PC-9 (cell line): ENCODE measurements around the gene ABI2. TPM values are rescaled to one million over a fixed set of nuclear protein-coding genes. Genes with fewer than 3 reads are reported as not detected.

Experiments used
- BruUV-seq: library from RNA; stranded (reverse); fragments of 400-500 nt; replicated peaks from 2 replicates; lab custom pipeline; 2021; lab: Mats Ljungman, UMichigan
- CTCF ChIA-PET: fragments of 300-600 bp; sonication (Branson Sonifier 250); formaldehyde crosslinking; loops from one replicate; lab custom pipeline; 2022; ENCODE audit warnings: antibody characterized with exemption; lab: Charles Lee
- POLR2A ChIA-PET: fragments of 300-600 bp; sonication (Branson Sonifier 250); formaldehyde crosslinking; loops from one replicate; lab custom pipeline; 2022; ENCODE audit warnings: antibody characterized with exemption; ENCODE audit not compliant: unreplicated experiment; lab: Charles Lee
- DNase-seq, 2 experiments: peaks; one replicate each; pipeline versions ENCODE4 v3.0.0 to v3.0.0-alpha.2; 2015 to 2022; ENCODE audit warnings: mixed read lengths in 1 of 2
- H2AFZ ChIP-seq: fragments of 200-600 bp; sonication (generic); 2 replicates; pipeline ENCODE4 v1.8.1; 2017; ENCODE audit warnings: antibody characterized with exemption
- H3F3A ChIP-seq: fragments of 200-600 bp; sonication (generic); 2 replicates; pipeline ENCODE4 v1.8.1; 2017; ENCODE audit warnings: antibody characterized with exemption, mild to moderate bottlenecking, low read depth; ENCODE audit not compliant: insufficient read depth
- H3K27ac ChIP-seq: fragments of 200-600 bp; sonication (generic); 2 replicates; pipeline ENCODE4 v1.6.1; 2016; ENCODE audit warnings: mixed run types
- H3K27me3 ChIP-seq: fragments of 200-600 bp; sonication (generic); 2 replicates; pipeline ENCODE4 v1.6.1; 2016; ENCODE audit warnings: low read depth, mixed run types; ENCODE audit not compliant: insufficient read depth
- H3K36me3 ChIP-seq: fragments of 200-600 bp; sonication (generic); 2 replicates; pipeline ENCODE4 v1.6.1; 2016; ENCODE audit warnings: low read depth, mixed run types
- H3K4me1 ChIP-seq: fragments of 200-600 bp; sonication (generic); replicated peaks from 2 replicates; pipeline ENCODE4 v1.6.1; 2016; ENCODE audit warnings: mixed run types; ENCODE audit not compliant: insufficient read depth
- H3K4me2 ChIP-seq: fragments of 200-600 bp; sonication (generic); 2 replicates; pipeline ENCODE4 v1.6.1; 2017; ENCODE audit warnings: mixed run types
- H3K4me3 ChIP-seq: fragments of 200-600 bp; sonication (generic); 2 replicates; pipeline ENCODE4 v1.6.1; 2016; ENCODE audit warnings: mixed run types
- H3K79me2 ChIP-seq: fragments of 200-600 bp; sonication (generic); 2 replicates; pipeline ENCODE4 v1.6.1; 2017; ENCODE audit warnings: low read depth, mixed run types
- H3K9me2 ChIP-seq: fragments of 200-600 bp; sonication (generic); 2 replicates; pipeline ENCODE4 v1.8.1; 2017; ENCODE audit warnings: mild to moderate bottlenecking; ENCODE audit not compliant: insufficient read depth
- H3K9me3 ChIP-seq: fragments of 200-600 bp; sonication (generic); 2 replicates; pipeline ENCODE4 v1.8.1; 2016; ENCODE audit warnings: low read depth; ENCODE audit not compliant: insufficient read depth
- H4K20me1 ChIP-seq: fragments of 200-600 bp; sonication (generic); 2 replicates; pipeline ENCODE4 v1.8.1; 2017; ENCODE audit not compliant: insufficient read depth
- CTCF ChIP-seq: fragments of 200-600 bp; sonication (generic); conservative IDR thresholded peaks from 2 replicates; pipeline ENCODE4 v1.6.1; 2017; ENCODE audit warnings: mixed run types, antibody characterized with exemption, mild to moderate bottlenecking, moderate library complexity
- EZH2 ChIP-seq: fragments of 200-600 bp; sonication (generic); IDR thresholded peaks from 2 replicates; pipeline ENCODE4 v1.8.0; 2017; ENCODE audit warnings: antibody characterized with exemption, low read depth
- intact Hi-C: fragments of 100-400 bp; cut with micrococcal nuclease; formaldehyde crosslinking; loops from one replicate; pipeline ENCODE4 v1.10.0; 2022; ENCODE audit not compliant: unreplicated experiment
- total RNA-seq: library from RNA; stranded (reverse); gene quantifications from 2 replicates; pipeline ENCODE4 v1.2.3, GENCODE V29; 2021

The ABI2 gene
- total RNA-seq, 1 experiment from 2014 or later: 54.3 TPM

- H3F3A ChIP-seq: 0 out of 2 replicates have a peak, but pooled peaks cover 10% of the 10 kb centered on the region
- H4K20me1 ChIP-seq: no peaks in the 10 kb centered on the region; the same call in 1 of the 2 replicates
- H3K4me3 ChIP-seq: no peak overlapping the region
- ChIA-PET CTCF (interaction anchor here (0.6 kb wide), 1 partner anchor 163 kb away, joined by 4 read pairs; no protein-coding TSS in a partner anchor), POLR2A (no interaction called here)
- no peaks in the 10 kb centered on the region for H3K27me3 ChIP-seq
- H3K4me2 ChIP-seq: peak overlapping the region; percentile 57
- H3K79me2 ChIP-seq: no peaks in the 10 kb centered on the region
- intact Hi-C loops: no loop called here
- H3K9me2 ChIP-seq: no peaks in the 10 kb centered on the region
- no peak overlapping the region for H2AFZ ChIP-seq
- H3K4me1 ChIP-seq: peaks cover 39% of the 10 kb centered on the region
- peak overlapping the region; percentile 47; the same call in 1 of the 2 replicates for H3K27ac ChIP-seq
- H3K9me3 ChIP-seq: no peaks in the 10 kb centered on the region; the same call in 1 of the 2 replicates
- no TSS peak for BruUV-seq
- DNase-seq: peak; percentile 1 to 60
- TF ChIP-seq EZH2 (no peak), CTCF (no peak)
- no peaks in the 10 kb centered on the region for H3K36me3 ChIP-seq
Measured at GRCh38 chr2:203400805-203401585, 72.8 kb downstream of the ABI2 start.

- Histone ChIP-seq H3F3A (0 out of 2 replicates have a peak, but pooled peaks cover 10% of the 10 kb centered on the region), H3K9me2 (no peaks in the 10 kb centered on the region), H4K20me1 (no peaks in the 10 kb centered on the region; the same call in 1 of the 2 replicates), H3K9me3 (no peaks in the 10 kb centered on the region; the same call in 1 of the 2 replicates), H3K79me2 (no peaks in the 10 kb centered on the region), H3K4me3 (no peak overlapping the region), H2AFZ (no peak overlapping the region), H3K4me1 (peaks cover 39% of the 10 kb centered on the region), H3K27ac (no peak overlapping the region), H3K27me3 (no peaks in the 10 kb centered on the region), H3K36me3 (no peaks in the 10 kb centered on the region), H3K4me2 (no peak overlapping the region)
- intact Hi-C loops: no loop called here
- CTCF ChIA-PET: no interaction called here
- POLR2A ChIA-PET: no interaction called here
- no TSS peak for BruUV-seq
- no peak for DNase-seq
- no peak for TF ChIP-seq EZH2
- no peak for TF ChIP-seq CTCF
Measured at GRCh38 chr2:203404996-203405395, 76.8 kb downstream of the ABI2 start.

GRCh38 chr2:203407496-203407895 is 79.3 kb downstream of the ABI2 start:
- Histone ChIP-seq H3K27me3 (no peaks in the 10 kb centered on the region), H3K4me2 (no peak overlapping the region), H3K4me1 (peaks cover 15% of the 10 kb centered on the region), H4K20me1 (no peaks in the 10 kb centered on the region; the same call in 1 of the 2 replicates), H3K9me2 (no peaks in the 10 kb centered on the region), H3K36me3 (no peaks in the 10 kb centered on the region), H2AFZ (no peak overlapping the region), H3K9me3 (no peaks in the 10 kb centered on the region; the same call in 1 of the 2 replicates), H3F3A (no peaks in the 10 kb centered on the region), H3K79me2 (no peaks in the 10 kb centered on the region), H3K4me3 (no peak overlapping the region), H3K27ac (no peak overlapping the region)
- no TSS peak for BruUV-seq
- ChIA-PET POLR2A (no interaction called here), CTCF (interaction anchor here (0.6 kb wide), 1 partner anchor 153 kb away, joined by 6 read pairs; no protein-coding TSS in a partner anchor)
- TF ChIP-seq CTCF (no peak), EZH2 (no peak)
- intact Hi-C loops: no loop called here
- DNase-seq: no peak
